Right cardiac atrium (tissue), 5 donors: ENCODE results near the gene S100A13. TPM values are rescaled to one million over a fixed set of nuclear protein-coding genes. Genes with fewer than 3 reads are reported as not detected.

ENCODE experiments used
- ATAC-seq, 2 donors: fragments of 200-7000 bp; cut with Tn5 transposase; one replicate each; pipeline versions ENCODE4 v1.8.0 to v1.9.1; 2020; ENCODE audit warnings: moderate library complexity in 2 of 2, mild to moderate bottlenecking in 1 of 2
- DNase-seq, 3 donors: peaks; one replicate each; pipeline ENCODE4 v3.0.0-alpha.2; 2020
- H3K27ac ChIP-seq: one replicate; pipeline ENCODE4 v1.5.1; 2013; ENCODE audit warnings: mild to moderate bottlenecking, low read length, control low read depth, moderate library complexity
- H3K27me3 ChIP-seq: one replicate; pipeline ENCODE4 v1.6.1; 2013; ENCODE audit not compliant: control insufficient read depth, insufficient read depth
- H3K4me1 ChIP-seq: one replicate; pipeline ENCODE4 v1.6.1; 2013; ENCODE audit warnings: low read length; ENCODE audit not compliant: control insufficient read depth, insufficient read depth
- H3K4me3 ChIP-seq: one replicate; pipeline ENCODE4 v1.5.1; 2013; ENCODE audit warnings: low read length, control low read depth
- H3K9me3 ChIP-seq: one replicate; pipeline ENCODE4 v1.6.1; 2013; ENCODE audit warnings: low read length; ENCODE audit not compliant: control insufficient read depth
- WGBS: extraction: QIAGEN DNeasy Blood & Tissue Kit; methylation state at CpG from one replicate; pipeline ENCODE4 v1.1.7; 2013; 5-methylcytosine and 5-hydroxymethylcytosine counted together
- intact Hi-C, 4 donors: fragments of 100-400 bp; cut with DNase I; formaldehyde crosslinking; loops; one replicate each; pipeline versions ENCODE4 v1.11.0 to v1.14.0; 2022 to 2023
- polyA plus RNA-seq: library from polyadenylated mRNA; stranded (reverse); fragments of 200-250 nt; gene quantifications from one replicate; pipeline ENCODE4 v1.2.3, GENCODE V29; 2013
- total RNA-seq, 4 donors: library from RNA; stranded (reverse); fragmentation: NEBNext Ultra II Directional; extraction: Animal tissue kit (Norgen Biotek cat#: 25700); gene quantifications; one replicate each; pipeline ENCODE4 v1.2.1, GENCODE V29; 2021
- donor health status: healthy with polysubstance abuse.
- donor health status: DM: no; HTN: yes; CAD: no.
- donor health status: DM: no; HTN: no; CAD: no.
- donor health status: DM: no; HTN: yes; CAD: no; lungs with severe emphysema.
- donor health status: DM: yes; HTN: yes; CAD: no.

Gene S100A13
- total and polyA plus RNA-seq, 5 donors: 183 to 295 (median 226) TPM

DNA sequence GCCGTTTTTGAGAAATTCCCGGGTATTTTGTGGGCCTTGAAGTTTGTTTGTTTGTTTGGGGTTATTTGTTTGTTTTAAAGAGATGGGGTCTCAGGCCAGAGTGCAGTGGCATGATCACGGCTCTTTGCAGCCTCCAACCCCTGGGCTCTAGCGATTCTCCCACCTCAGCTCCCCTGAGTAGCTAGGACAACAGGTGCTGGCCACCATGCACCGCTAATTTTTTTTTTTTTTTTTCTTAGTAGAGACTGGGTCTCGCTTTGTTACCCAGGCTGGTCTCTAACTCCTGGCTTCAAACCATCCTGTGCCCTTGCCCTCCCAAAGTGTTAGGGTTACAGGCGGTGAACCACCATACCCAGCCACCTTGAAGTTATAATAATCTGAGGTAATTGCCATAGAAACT, 8.6 kb upstream of the S100A13 start:
- H3K27me3 ChIP-seq: no peaks in the 10 kb centered on the region
- H3K27ac ChIP-seq: peak overlapping the region; percentile 75
- no peak for DNase-seq
- H3K9me3 ChIP-seq: no peaks in the 10 kb centered on the region
- H3K4me3 ChIP-seq: peak overlapping the region; percentile 12
- intact Hi-C loops: no loop called here
- 83% methylated on average over 7 of the region's 7 CpGs for WGBS
- ATAC-seq: no peak
- H3K4me1 ChIP-seq: peaks cover 11% of the 10 kb centered on the region

DNA sequence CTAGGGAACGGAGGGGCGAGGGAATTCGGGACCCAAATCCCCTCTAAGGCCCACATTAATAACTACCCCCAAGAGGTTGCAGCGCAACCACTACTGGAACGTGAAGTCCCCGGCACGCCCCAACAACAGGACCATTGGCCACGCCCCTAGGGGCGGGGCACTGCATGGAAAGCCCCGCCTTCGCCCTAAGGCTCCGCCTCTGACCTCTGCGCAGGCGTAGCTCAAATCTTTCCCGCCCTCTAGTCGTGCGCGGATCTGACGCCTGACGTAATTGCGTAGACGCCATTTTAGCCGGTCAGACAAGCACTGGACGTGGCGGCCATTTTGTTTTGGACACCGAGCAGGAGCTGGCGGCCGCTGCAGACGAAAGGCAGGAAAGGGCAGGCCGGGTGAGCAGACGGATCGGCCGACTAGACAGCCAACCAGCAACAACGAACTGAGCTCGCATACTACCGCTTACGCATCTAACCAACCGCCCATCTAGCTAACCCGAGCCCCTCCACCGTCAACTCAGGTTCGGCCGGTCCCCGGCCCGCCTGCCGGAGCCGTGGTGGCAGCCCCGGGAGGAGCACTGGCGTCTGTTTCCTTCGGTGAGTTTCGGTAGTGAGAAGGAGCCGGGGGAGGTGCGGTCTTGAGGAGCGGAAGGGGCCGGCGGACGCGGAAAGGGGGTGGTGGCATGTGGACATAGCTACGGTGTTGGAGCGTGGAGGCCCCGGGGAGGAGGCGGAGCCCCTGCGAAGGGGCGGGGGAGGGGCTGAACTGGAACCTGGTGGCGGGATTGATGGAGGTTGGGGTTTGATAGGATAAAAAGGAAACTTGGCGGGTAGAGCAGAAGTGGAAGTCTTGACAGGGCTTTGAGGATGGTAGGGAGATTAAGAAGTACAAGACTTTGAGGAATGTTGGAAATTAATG, 6.7 kb upstream of the S100A13 start, which contains the start of gene CHTOP:
CHTOP (plus strand) TSS at position 313 of the 912 bp plus-strand sequence. CDS start 2,523 bp downstream, outside the sequence.
- WGBS: 2% methylated on average over 65 of the region's 65 CpGs
- ATAC-seq (peak; percentile 94 to 95), DNase-seq (peak; percentile 97 to 99 (median 98))

DNA sequence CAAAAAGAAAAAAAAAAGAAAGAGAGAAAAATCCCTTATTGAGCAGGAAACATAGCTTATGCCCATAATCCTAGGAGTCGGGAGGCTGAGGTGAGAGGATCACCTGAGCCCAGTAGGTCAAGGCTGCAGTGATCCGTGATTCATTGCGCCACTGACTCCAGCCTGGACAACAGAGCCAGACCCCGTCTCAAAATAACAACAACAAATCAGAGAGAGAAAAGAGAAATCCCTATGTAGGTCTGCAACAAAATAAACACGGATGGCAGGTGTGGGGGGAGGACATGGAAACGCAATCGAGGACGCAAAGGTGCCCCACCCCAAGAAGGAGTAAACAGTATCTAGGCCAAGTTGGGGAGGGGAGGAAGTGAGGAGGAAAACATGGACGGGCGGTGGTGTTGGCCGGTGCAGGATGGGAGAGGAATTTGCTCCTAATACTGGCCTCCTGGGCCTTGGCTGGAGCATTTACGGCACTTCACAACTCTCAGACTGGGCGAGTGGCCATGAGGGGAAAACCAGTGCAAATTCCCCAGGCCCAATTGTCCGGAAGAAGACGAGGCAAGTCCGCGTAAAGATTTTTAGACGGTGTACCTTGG, 6.0 kb upstream of the S100A13 start:
- Histone ChIP-seq H3K27me3 (no peaks in the 10 kb centered on the region), H3K9me3 (no peaks in the 10 kb centered on the region), H3K4me3 (peak overlapping the region; percentile 27), H3K27ac (peak overlapping the region; percentile 98), H3K4me1 (peaks cover 16% of the 10 kb centered on the region)
- intact Hi-C loops: no loop called here
- 35% methylated on average over 18 of the region's 18 CpGs for WGBS
- DNase-seq (peak in 1 of 3 donors; percentile 87), ATAC-seq (peak; percentile 46 to 52)

More for the DNA sequence above, 6.7 kb upstream of the S100A13 start, which contains the start of gene CHTOP:
- no peaks in the 10 kb centered on the region for H3K27me3 ChIP-seq
- intact Hi-C loops: no loop called here
- H3K27ac ChIP-seq: peak within 1 kb of the TSS; percentile 100
- peak within 1 kb of the TSS; percentile 96 for H3K4me3 ChIP-seq
- H3K4me1 ChIP-seq: peaks cover 16% of the 10 kb centered on the region
- no peaks in the 10 kb centered on the region for H3K9me3 ChIP-seq

DNA sequence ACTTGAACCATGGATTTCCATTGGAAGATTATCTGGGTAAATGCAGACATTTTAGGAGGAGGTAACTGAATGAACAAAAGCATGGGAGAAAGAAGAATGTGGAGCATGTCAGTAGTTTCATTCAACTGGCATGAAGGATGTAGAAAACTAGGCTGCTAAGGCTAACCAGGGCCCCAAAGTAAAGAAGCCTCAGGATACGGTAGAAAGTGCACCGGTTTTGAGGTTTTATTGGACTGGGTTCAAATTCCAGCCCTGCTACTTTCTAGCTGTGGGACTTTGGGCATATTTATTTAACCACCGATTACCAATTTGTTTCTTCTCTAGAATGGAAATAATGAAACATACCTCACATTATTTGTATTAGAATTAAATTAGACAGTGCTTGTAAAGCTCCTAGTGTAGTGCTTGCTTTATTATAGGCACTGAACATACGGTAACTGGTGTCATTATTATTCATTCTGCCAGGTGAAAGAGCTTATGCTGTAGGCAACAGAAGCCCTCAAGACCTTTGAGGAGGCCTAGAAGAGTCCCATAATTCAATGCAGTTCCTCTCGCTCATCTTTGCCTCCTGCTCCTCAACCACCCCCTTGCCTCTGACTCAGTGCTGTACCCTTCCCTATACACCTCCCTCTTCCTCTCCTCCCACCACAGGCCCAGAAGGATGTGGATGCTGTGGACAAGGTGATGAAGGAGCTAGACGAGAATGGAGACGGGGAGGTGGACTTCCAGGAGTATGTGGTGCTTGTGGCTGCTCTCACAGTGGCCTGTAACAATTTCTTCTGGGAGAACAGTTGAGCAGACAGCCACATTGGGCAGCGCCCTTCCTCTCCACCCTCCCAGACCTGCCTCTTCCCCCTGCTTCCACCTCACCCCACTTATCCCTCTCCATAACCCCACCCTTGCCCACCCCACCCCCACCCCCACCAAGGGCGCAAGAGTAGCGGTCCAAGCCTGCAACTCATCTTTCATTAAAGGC, 4.0 kb upstream of the S100A13 start:
- Histone ChIP-seq H3K27me3 (no peaks in the 10 kb centered on the region), H3K27ac (no peak overlapping the region), H3K4me1 (peaks cover 18% of the 10 kb centered on the region), H3K9me3 (no peaks in the 10 kb centered on the region), H3K4me3 (no peak overlapping the region)
- DNase-seq (no peak), ATAC-seq (no peak)
- 82% methylated on average over 10 of the region's 10 CpGs for WGBS
- intact Hi-C loops: no loop called here

DNA sequence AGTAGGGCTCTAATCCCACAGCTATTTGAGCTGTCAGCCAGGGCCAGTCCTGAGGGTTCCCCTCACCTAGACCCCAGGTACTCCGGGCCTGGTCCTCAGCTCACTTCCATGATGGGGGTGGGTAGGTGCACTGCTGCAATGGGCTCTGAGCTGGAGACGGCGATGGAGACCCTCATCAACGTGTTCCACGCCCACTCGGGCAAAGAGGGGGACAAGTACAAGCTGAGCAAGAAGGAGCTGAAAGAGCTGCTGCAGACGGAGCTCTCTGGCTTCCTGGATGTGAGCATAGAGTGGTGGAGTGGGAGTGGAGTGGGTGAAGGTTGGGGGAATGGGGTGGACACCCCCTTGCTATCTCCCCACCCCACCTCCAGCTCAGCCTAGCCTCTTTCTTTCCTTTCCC, 3.1 kb upstream of the S100A13 start:
- peaks cover 22% of the 10 kb centered on the region for H3K4me1 ChIP-seq
- peak overlapping the region; percentile 29 for H3K4me3 ChIP-seq
- no peaks in the 10 kb centered on the region for H3K9me3 ChIP-seq
- no peak for DNase-seq
- WGBS: 78% methylated on average over 7 of the region's 7 CpGs
- intact Hi-C loops: no loop called here
- H3K27me3 ChIP-seq: no peaks in the 10 kb centered on the region
- no peak for ATAC-seq
- peak overlapping the region; percentile 92 for H3K27ac ChIP-seq

DNA sequence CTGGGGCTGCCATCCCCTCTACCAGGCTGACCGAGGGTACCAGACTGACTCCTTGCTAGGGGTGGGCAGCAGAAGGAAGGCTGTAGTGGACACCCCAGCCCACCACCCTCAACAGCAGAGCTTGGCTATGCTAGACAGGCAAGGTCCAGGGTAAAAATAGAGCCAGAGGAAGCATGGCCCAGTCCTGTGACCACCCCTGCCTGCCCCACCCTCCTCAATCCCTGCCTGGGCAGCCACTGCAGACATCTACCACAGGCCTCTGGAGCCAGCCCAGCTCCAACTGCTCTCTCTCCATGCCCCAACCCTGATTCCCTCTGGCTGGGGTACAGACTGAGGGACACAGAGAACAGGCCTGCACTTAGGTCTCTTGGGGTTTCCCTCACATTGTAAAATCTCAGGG, 2.7 kb upstream of the S100A13 start:
- no peaks in the 10 kb centered on the region for H3K9me3 ChIP-seq
- DNase-seq: peak in 2 of 3 donors; percentile 79 to 86
- intact Hi-C loops: loop anchor here in 2 of 4 donors (10.0 kb wide), 1 partner anchor 55 kb away; no protein-coding TSS in a partner anchor
- peak overlapping the region; percentile 29 for H3K4me3 ChIP-seq
- H3K4me1 ChIP-seq: peaks cover 22% of the 10 kb centered on the region
- peak overlapping the region; percentile 92 for H3K27ac ChIP-seq
- 70% methylated on average over 1 of the region's 1 CpG for WGBS
- peak; percentile 1 to 15 for ATAC-seq
- H3K27me3 ChIP-seq: no peaks in the 10 kb centered on the region

DNA sequence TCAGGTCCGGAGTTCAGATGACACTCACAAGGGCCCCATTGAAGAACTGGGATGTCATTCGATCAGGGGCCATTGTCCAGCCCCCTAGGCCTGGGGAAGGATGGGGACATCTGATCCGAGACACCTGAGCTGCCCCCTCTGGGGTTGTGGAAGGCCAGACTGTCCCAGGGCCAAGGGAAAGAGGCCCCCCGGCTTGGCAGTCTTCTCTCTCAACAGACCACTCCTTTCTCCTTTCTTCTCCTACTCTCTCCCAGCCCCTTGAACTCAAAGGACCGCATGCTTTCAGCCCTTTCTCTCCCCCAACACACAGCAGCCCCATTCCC, 2.0 kb upstream of the S100A13 start:
- Histone ChIP-seq H3K9me3 (no peaks in the 10 kb centered on the region), H3K27ac (peak overlapping the region; percentile 92), H3K27me3 (no peaks in the 10 kb centered on the region), H3K4me1 (peaks cover 22% of the 10 kb centered on the region), H3K4me3 (peak overlapping the region; percentile 25)
- 62% methylated on average over 5 of the region's 5 CpGs for WGBS
- no peak for ATAC-seq
- intact Hi-C loops: loop anchor here in 2 of 4 donors (10.0 kb wide), 1 partner anchor 55 kb away; no protein-coding TSS in a partner anchor
- DNase-seq: peak in 1 of 3 donors; percentile 49

DNA sequence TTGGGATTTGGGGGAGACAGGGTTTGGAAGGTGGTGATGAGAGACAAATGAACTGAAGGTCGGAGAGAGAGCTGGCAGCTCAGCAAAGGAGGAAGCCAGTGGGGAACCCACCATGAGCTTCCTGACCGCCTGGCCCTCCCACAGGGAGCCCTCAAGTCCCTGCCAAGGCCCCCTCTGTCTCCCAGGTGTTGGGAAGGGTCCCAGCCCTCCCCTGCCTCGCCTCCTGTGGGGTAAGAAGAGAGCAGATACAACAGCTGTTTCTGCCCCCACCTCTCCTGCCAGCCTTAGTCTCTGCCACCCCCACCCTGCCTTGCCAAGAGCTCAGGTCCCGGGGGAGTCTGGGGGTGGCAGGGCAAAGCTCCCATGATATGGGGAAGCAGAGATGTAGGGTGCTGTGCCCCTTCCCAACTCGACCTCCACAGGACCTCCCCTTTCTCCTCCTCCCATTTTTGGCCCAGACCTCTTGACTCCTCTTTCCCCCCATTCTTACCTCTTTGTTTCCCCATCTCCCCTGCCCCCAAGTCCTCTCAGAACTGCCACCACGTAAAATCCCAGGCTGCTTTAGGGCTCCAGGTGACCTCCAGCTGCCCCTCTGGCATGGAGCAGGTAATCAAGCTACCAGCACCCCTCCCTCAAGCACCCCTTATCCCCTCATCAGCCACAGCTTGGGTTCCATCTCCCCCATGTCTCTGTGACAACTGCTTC, 1.5 kb upstream of the S100A13 start:
- Histone ChIP-seq H3K4me1 (peaks cover 24% of the 10 kb centered on the region), H3K27me3 (no peaks in the 10 kb centered on the region), H3K27ac (peak overlapping the region; percentile 92), H3K4me3 (peak overlapping the region; percentile 25), H3K9me3 (no peaks in the 10 kb centered on the region)
- 76% methylated on average over 6 of the region's 6 CpGs for WGBS
- intact Hi-C loops: loop anchor here in 2 of 4 donors (10.0 kb wide), 1 partner anchor 54 kb away; no protein-coding TSS in a partner anchor
- DNase-seq (peak in 1 of 3 donors; percentile 53), ATAC-seq (no peak)

DNA sequence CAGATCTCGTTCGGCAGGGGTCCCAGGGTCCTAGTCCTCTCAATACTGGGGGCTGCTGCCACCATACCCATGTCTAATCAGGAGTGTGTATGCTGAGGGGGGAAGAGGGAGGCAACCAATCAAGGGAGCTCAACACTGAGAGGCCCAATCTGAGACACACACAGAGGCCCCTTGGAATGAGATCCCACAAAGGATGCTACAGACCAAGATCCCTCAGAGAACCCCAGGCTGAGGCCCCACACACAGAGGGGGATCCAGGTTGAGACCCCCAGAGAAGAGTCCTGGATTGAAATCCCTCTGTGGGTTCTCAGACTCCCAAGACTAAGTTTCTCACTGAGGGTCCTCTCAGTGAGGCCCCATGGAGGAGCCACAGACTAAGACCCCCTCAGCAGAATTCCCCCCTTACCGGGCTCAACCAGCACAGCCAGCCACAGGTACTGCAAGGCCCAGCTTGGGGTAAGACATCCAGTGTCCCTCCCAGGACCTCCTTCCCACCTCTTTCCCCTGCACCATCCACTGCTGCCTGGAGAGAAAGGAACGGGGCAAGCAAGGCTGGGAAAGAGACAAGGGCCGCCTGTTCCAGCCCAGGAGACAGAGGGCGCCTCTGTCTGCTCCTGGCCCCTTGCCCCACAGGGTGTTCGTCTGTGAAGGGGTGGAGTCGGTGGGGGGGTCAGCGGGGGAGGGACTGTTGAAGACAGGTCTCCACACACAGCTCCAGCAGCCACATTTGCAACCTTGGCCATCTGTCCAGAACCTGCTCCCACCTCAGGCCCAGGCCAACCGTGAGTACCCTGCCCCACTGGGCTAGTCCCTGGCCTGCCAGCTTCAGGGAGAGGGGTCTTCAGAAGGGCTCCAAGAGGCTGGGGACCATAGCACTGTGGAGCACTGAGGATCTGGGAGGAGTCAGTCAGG, 666 bp upstream of the S100A13 start, which contains the start of gene S100A1:
S100A1 (plus strand) TSS at position 720 of the 912 bp plus-strand sequence. CDS start 2,088 bp downstream, outside the sequence.
- Histone ChIP-seq H3K9me3 (no peaks in the 10 kb centered on the region), H3K27me3 (no peaks in the 10 kb centered on the region), H3K4me1 (peaks cover 22% of the 10 kb centered on the region), H3K27ac (peak within 1 kb of the TSS; percentile 92), H3K4me3 (peak within 1 kb of the TSS; percentile 40)
- intact Hi-C loops: loop anchor here in 2 of 4 donors (10.0 kb wide), 1 partner anchor 53 kb away; no protein-coding TSS in a partner anchor
- DNase-seq: peak; percentile 65 to 90 (median 88)
- 53% methylated on average over 10 of the region's 10 CpGs for WGBS
- peak; percentile 38 to 40 for ATAC-seq
